22Rv1 (cell line): Measurements from ENCODE around the gene EMX1.

Experiments
- H3K27ac ChIP-seq: fragments of 450-650 bp; 2 replicates; pipeline ENCODE4 v1.5.1; 2017
- CTCF ChIP-seq: fragments of 450-650 bp; IDR thresholded peaks from 2 replicates; pipeline ENCODE4 v1.5.1; 2017; ENCODE audit warnings: mild to moderate bottlenecking
- ZFX ChIP-seq: fragments of 450-650 bp; IDR thresholded peaks from 2 replicates; pipeline ENCODE4 v1.6.1; 2017; ENCODE audit warnings: antibody characterized with exemption, borderline replicate concordance

EMX1 gene

GRCh38 chr2:72926811-72927465 is 9.6 kb downstream of the EMX1 start:
- TF ChIP-seq ZFX (no peak), CTCF (no peak)
- no peak overlapping the region for H3K27ac ChIP-seq

- TF ChIP-seq CTCF (no peak), ZFX (no peak)
- no peak overlapping the region for H3K27ac ChIP-seq
Observed at GRCh38 chr2:72927619-72928550, 10.6 kb downstream of the EMX1 start.

- no peak for TF ChIP-seq ZFX
- TF ChIP-seq CTCF, result no peak
Observed at GRCh38 chr2:72929010-72929409, 11.7 kb downstream of the EMX1 start.

GRCh38 chr2:72931280-72931910 is 14.1 kb downstream of the EMX1 start:
- H3K27ac ChIP-seq, result no peak overlapping the region
- no peak for TF ChIP-seq ZFX
- TF ChIP-seq CTCF, result no peak

More at GRCh38 chr2:72929010-72929409, 11.7 kb downstream of the EMX1 start:
- H3K27ac ChIP-seq, result no peak overlapping the region

- TF ChIP-seq CTCF (no peak), ZFX (no peak)
- H3K27ac ChIP-seq, result no peak overlapping the region
Observed at GRCh38 chr2:72932045-72932740, 14.9 kb downstream of the EMX1 start.

GRCh38 chr2:72932805-72933204 is 15.5 kb downstream of the EMX1 start:
- TF ChIP-seq CTCF (no peak), ZFX (no peak)
- no peak overlapping the region for H3K27ac ChIP-seq
